HEK293 (cell line): ENCODE measurements around the gene HSCB.

Source experiments
- CTCF ChIA-PET: fragments of 350-600 bp; formaldehyde crosslinking; extraction: SDS; loops from one replicate; lab custom pipeline; 2021; ENCODE audit warnings: antibody characterized with exemption; lab: Yijun Ruan, JAX
- POLR2A ChIA-PET: fragments of 300-600 bp; formaldehyde crosslinking; extraction: SDS; loops from one replicate; lab custom pipeline; 2020; ENCODE audit warnings: antibody characterized with exemption, inconsistent platforms; lab: Yijun Ruan, JAX
- H3K27ac ChIP-seq: fragments of 200-500 bp; sonication (Bioruptor generic); 2 replicates; pipeline ENCODE4 v1.5.1; 2014; ENCODE audit warnings: low read depth, low read length, control low read depth, inconsistent platforms; ENCODE audit errors: extremely low read depth
- H3K36me3 ChIP-seq, 2 experiments: fragments of 200-500 bp in 1 of 2; sonication (Bioruptor generic) in 1 of 2; 1 replicate in 1 of 2; 2 replicates in 1 of 2; pipeline ENCODE4 v1.5.1; 2014 to 2017; ENCODE audit warnings: inconsistent platforms in 2 of 2, low read length in 2 of 2; ENCODE audit not compliant: control insufficient read depth in 2 of 2, insufficient read depth in 1 of 2
- H3K4me1 ChIP-seq: fragments of 200-500 bp; sonication (Bioruptor generic); 2 replicates; pipeline ENCODE4 v1.5.1; 2014; ENCODE audit warnings: mild to moderate bottlenecking, low read length, inconsistent platforms; ENCODE audit not compliant: control insufficient read depth, insufficient read depth
- H3K4me3 ChIP-seq: 2 replicates; pipeline ENCODE4 v1.5.1; 2011; ENCODE audit warnings: low read depth, mild to moderate bottlenecking, control low read depth, low read length, moderate library complexity
- H3K9me3 ChIP-seq: fragments of 200-500 bp; sonication (Bioruptor generic); 2 replicates; pipeline ENCODE4 v1.5.1; 2014; ENCODE audit warnings: low read depth, low read length, inconsistent platforms; ENCODE audit not compliant: control insufficient read depth, insufficient read depth
- GLIS1 ChIP-seq: fragments of 450-650 bp; formaldehyde crosslinking; IDR thresholded peaks from 2 replicates; pipeline ENCODE4 v1.5.1; 2016; ENCODE audit warnings: missing biosample characterization, missing genetic modification characterization
- KLF10 ChIP-seq: fragments of 450-650 bp; IDR thresholded peaks from 2 replicates; pipeline ENCODE4 v1.5.1; 2018; ENCODE audit warnings: missing biosample characterization, mild to moderate bottlenecking, missing genetic modification characterization
- KLF8 ChIP-seq: fragments of 450-650 bp; formaldehyde crosslinking; IDR thresholded peaks from 2 replicates; pipeline ENCODE4 v1.5.1; 2016; ENCODE audit warnings: missing biosample characterization, missing genetic modification characterization
- SCRT1 ChIP-seq: fragments of 450-650 bp; formaldehyde crosslinking; IDR thresholded peaks from 2 replicates; pipeline ENCODE4 v1.5.1; 2016; ENCODE audit warnings: missing biosample characterization, missing genetic modification characterization, borderline replicate concordance
- SCRT2 ChIP-seq: fragments of 450-650 bp; formaldehyde crosslinking; IDR thresholded peaks from 2 replicates; pipeline ENCODE4 v1.5.1; 2016; ENCODE audit warnings: missing biosample characterization, missing genetic modification characterization
- SP3 ChIP-seq: fragments of 450-650 bp; formaldehyde crosslinking; IDR thresholded peaks from 2 replicates; pipeline ENCODE4 v1.5.1; 2016; ENCODE audit warnings: missing biosample characterization, missing genetic modification characterization
- SP7 ChIP-seq: fragments of 450-650 bp; formaldehyde crosslinking; IDR thresholded peaks from 2 replicates; pipeline ENCODE4 v1.5.1; 2016; ENCODE audit warnings: missing biosample characterization, missing genetic modification characterization
- ZFP41 ChIP-seq: fragments of 450-650 bp; formaldehyde crosslinking; IDR thresholded peaks from 2 replicates; pipeline ENCODE4 v1.5.1; 2016; ENCODE audit warnings: missing biosample characterization, missing genetic modification characterization, borderline replicate concordance
- ZNF10 ChIP-seq: fragments of 450-650 bp; formaldehyde crosslinking; IDR thresholded peaks from 2 replicates; pipeline ENCODE4 v1.5.1; 2017; ENCODE audit warnings: missing biosample characterization, missing genetic modification characterization
- ZNF121 ChIP-seq: fragments of 450-650 bp; formaldehyde crosslinking; IDR thresholded peaks from 2 replicates; pipeline ENCODE4 v1.5.1; 2016; ENCODE audit warnings: missing biosample characterization, missing genetic modification characterization
- ZNF175 ChIP-seq: fragments of 450-650 bp; formaldehyde crosslinking; IDR thresholded peaks from 2 replicates; pipeline ENCODE4 v1.5.1; 2016; ENCODE audit warnings: missing biosample characterization, missing genetic modification characterization
- ZNF184 ChIP-seq: fragments of 450-650 bp; IDR thresholded peaks from 2 replicates; pipeline ENCODE4 v1.5.1; 2018; ENCODE audit warnings: missing biosample characterization, mild to moderate bottlenecking, missing genetic modification characterization
- ZNF23 ChIP-seq: fragments of 450-650 bp; formaldehyde crosslinking; IDR thresholded peaks from 2 replicates; pipeline ENCODE4 v1.5.1; 2016; ENCODE audit warnings: missing biosample characterization, missing genetic modification characterization, borderline replicate concordance
- ZNF354C ChIP-seq: fragments of 450-650 bp; formaldehyde crosslinking; IDR thresholded peaks from 2 replicates; pipeline ENCODE4 v1.5.1; 2016; ENCODE audit warnings: missing biosample characterization, missing genetic modification characterization, low read depth, borderline replicate concordance
- ZNF37A ChIP-seq: fragments of 450-650 bp; IDR thresholded peaks from 2 replicates; pipeline ENCODE4 v1.5.1; 2018; ENCODE audit warnings: missing biosample characterization, missing genetic modification characterization
- ZNF549 ChIP-seq: fragments of 450-650 bp; IDR thresholded peaks from 2 replicates; pipeline ENCODE4 v1.5.1; 2018; ENCODE audit warnings: missing biosample characterization, missing genetic modification characterization, mild to moderate bottlenecking, inconsistent platforms, moderate library complexity
- ZNF571 ChIP-seq: fragments of 450-650 bp; formaldehyde crosslinking; IDR thresholded peaks from 2 replicates; pipeline ENCODE4 v1.5.0; 2017; ENCODE audit warnings: missing biosample characterization, missing genetic modification characterization
- ZNF629 ChIP-seq: fragments of 450-650 bp; formaldehyde crosslinking; IDR thresholded peaks from 2 replicates; pipeline ENCODE4 v1.5.1; 2017; ENCODE audit warnings: missing biosample characterization, missing genetic modification characterization
- ZNF664 ChIP-seq: fragments of 450-650 bp; formaldehyde crosslinking; IDR thresholded peaks from 2 replicates; pipeline ENCODE4 v1.5.1; 2016; ENCODE audit warnings: missing biosample characterization, missing genetic modification characterization
- ZNF701 ChIP-seq: fragments of 450-650 bp; formaldehyde crosslinking; IDR thresholded peaks from 2 replicates; pipeline ENCODE4 v1.5.1; 2016; ENCODE audit warnings: missing biosample characterization, missing genetic modification characterization
- ZNF792 ChIP-seq: fragments of 450-650 bp; formaldehyde crosslinking; IDR thresholded peaks from 2 replicates; pipeline ENCODE4 v1.5.1; 2016; ENCODE audit warnings: missing biosample characterization, missing genetic modification characterization
- TF ChIP-seq, protein P1 (sequence below): fragments of 450-650 bp; formaldehyde crosslinking; IDR thresholded peaks from 2 replicates; pipeline ENCODE4 v1.5.1; 2017; ENCODE audit warnings: missing biosample characterization, missing genetic modification characterization
- TF ChIP-seq, protein P2 (sequence below): fragments of 450-650 bp; formaldehyde crosslinking; IDR thresholded peaks from 2 replicates; pipeline ENCODE4 v1.5.1; 2016; ENCODE audit warnings: missing biosample characterization, missing genetic modification characterization, borderline replicate concordance
- TF ChIP-seq, protein P3 (sequence below): fragments of 450-650 bp; formaldehyde crosslinking; IDR thresholded peaks from 2 replicates; pipeline ENCODE4 v1.5.1; 2016; ENCODE audit warnings: missing biosample characterization, missing genetic modification characterization

Gene HSCB

DNA sequence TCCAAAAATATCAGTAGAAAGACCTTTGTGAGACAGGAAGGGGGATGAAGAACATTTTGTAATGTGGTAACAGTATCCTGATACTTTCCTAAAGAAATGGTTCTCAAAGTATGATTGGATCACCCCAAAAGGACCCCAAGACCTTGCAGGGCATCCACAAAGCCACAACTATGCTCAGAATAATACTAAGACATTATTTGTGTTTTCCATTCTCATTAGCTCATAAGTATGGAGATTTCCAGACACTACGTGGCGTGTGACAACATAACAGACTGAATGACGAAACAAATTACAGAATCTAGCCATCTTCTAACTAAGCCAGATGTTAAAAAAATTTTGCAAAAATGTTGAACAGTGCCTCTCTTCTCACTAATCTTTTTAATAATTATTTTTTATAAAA, 25.2 kb upstream of the HSCB start (continued):
- no peak for TF ChIP-seq GLIS1
- TF ChIP-seq SP7 (tag by site-specific recombination) = no peak
- TF ChIP-seq SP3 (tag by site-specific recombination) = no peak
- no peak for TF ChIP-seq ZNF354C
- TF ChIP-seq, protein P1, sequence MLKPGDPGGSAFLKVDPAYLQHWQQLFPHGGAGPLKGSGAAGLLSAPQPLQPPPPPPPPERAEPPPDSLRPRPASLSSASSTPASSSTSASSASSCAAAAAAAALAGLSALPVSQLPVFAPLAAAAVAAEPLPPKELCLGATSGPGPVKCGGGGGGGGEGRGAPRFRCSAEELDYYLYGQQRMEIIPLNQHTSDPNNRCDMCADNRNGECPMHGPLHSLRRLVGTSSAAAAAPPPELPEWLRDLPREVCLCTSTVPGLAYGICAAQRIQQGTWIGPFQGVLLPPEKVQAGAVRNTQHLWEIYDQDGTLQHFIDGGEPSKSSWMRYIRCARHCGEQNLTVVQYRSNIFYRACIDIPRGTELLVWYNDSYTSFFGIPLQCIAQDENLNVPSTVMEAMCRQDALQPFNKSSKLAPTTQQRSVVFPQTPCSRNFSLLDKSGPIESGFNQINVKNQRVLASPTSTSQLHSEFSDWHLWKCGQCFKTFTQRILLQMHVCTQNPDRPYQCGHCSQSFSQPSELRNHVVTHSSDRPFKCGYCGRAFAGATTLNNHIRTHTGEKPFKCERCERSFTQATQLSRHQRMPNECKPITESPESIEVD = no peak

DNA sequence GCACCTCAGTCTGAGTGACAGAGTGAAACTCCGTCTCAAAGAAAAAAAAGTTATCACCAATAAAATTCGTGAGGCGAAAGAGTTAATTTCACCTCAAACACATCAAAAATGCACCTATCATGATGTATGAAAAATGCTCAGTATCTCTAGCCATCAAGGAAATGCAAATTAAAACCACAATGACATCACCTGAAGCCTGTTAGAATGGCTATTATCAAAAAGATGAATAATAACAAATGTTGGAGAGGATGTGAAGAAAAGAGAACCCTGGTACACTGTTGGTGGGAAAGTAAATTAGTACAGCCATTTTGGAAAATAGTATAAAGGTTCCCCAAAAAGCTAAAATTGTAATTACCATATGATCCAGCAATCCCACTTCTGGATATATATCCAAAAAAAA, 23.8 kb upstream of the HSCB start:
- POLR2A ChIA-PET = no interaction called here
- no peak for TF ChIP-seq ZNF629 (tag by site-specific recombination)
- peak; percentile 98 for TF ChIP-seq ZNF184
- CTCF ChIA-PET = no interaction called here

DNA sequence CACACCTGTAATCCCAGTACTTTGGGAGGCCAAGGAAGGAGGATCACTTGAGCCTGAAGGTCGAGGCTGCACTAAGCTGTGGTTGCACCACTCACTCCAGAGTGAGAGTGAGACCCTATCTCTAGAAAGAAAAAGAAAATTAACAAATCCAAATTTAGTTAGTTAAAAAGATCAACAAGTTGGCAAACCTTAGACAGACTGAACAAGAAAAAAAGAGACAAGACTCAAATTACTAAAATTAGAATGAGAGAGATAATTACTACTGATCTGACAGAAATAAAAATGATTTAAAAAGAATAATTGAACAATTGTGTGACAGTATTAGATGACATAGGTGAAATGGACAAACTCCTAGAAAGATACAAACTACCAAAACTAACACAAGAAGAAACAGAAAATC, 13.8 kb upstream of the HSCB start:
- H3K27ac ChIP-seq = no peak overlapping the region
- H3K9me3 ChIP-seq = no peaks in the 10 kb centered on the region
- no peak for TF ChIP-seq ZNF701
- no peak for TF ChIP-seq ZNF10 (tag by site-specific recombination)
- TF ChIP-seq SCRT1 (tag by site-specific recombination) = peak; percentile 80; the same call in 1 of the 2 replicates
- no peak for TF ChIP-seq ZNF121 (tag by site-specific recombination)
- TF ChIP-seq SCRT2 (tag by site-specific recombination) = peak; percentile 66; the same call in 1 of the 2 replicates
- no peak for TF ChIP-seq ZNF664 (tag by site-specific recombination)
- no peak for TF ChIP-seq KLF8 (tag by site-specific recombination)
- H3K36me3 ChIP-seq = peaks cover 58 to 68% of the 10 kb centered on the region in 2 experiments
- ChIA-PET CTCF (no interaction called here), POLR2A (interaction anchor here (0.5 to 0.7 kb wide), 2 partner anchors 13 to 49 kb away, joined by 3 to 4 read pairs; no protein-coding TSS in a partner anchor)
- no peak overlapping the region for H3K4me3 ChIP-seq
- H3K4me1 ChIP-seq = no peaks in the 10 kb centered on the region

More for the DNA sequence above, 23.8 kb upstream of the HSCB start:
- Histone ChIP-seq H3K4me3 (no peak overlapping the region), H3K27ac (no peak overlapping the region), H3K36me3 (peaks cover 45 to 47% of the 10 kb centered on the region in 2 experiments), H3K4me1 (no peaks in the 10 kb centered on the region), H3K9me3 (no peaks in the 10 kb centered on the region)

DNA sequence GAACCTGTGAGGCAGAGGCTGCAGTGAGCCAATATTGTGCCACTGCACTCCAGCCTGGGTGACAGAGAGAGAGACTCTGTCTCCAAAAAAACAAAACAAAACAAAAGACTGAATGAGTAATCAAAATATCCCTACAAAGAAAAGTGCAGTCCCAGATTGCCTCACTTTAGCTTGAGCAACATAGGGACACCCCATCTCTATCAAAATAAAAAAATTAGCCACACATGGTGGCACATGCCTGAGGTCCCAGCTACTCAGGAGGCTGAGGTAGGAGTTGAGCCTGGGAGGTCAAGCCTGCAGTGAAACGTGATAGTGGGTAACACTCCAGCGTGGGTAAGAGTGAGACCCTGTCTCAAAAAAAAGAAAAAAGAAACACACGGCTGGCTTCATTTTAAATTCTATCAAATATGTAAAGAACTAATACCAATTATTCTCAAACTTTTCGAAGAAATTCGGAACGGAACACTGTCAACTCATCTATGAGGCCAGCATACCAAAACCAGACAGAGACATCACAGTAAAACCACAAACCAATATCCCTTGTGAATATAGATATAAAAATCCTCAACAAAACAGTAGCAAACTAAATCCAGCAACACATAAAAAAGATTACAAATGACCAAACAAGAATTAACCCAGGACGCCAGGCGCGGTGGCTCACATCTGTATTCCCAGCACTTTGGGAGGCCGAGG, 13.1 kb upstream of the HSCB start:
- no peak overlapping the region for H3K27ac ChIP-seq
- peaks cover 60 to 65% of the 10 kb centered on the region in 2 experiments for H3K36me3 ChIP-seq
- CTCF ChIA-PET = no interaction called here
- no peak overlapping the region for H3K4me3 ChIP-seq
- no peak for TF ChIP-seq ZNF549 (tag by site-specific recombination)
- TF ChIP-seq ZNF175 (tag by site-specific recombination) = no peak
- TF ChIP-seq, protein P2, sequence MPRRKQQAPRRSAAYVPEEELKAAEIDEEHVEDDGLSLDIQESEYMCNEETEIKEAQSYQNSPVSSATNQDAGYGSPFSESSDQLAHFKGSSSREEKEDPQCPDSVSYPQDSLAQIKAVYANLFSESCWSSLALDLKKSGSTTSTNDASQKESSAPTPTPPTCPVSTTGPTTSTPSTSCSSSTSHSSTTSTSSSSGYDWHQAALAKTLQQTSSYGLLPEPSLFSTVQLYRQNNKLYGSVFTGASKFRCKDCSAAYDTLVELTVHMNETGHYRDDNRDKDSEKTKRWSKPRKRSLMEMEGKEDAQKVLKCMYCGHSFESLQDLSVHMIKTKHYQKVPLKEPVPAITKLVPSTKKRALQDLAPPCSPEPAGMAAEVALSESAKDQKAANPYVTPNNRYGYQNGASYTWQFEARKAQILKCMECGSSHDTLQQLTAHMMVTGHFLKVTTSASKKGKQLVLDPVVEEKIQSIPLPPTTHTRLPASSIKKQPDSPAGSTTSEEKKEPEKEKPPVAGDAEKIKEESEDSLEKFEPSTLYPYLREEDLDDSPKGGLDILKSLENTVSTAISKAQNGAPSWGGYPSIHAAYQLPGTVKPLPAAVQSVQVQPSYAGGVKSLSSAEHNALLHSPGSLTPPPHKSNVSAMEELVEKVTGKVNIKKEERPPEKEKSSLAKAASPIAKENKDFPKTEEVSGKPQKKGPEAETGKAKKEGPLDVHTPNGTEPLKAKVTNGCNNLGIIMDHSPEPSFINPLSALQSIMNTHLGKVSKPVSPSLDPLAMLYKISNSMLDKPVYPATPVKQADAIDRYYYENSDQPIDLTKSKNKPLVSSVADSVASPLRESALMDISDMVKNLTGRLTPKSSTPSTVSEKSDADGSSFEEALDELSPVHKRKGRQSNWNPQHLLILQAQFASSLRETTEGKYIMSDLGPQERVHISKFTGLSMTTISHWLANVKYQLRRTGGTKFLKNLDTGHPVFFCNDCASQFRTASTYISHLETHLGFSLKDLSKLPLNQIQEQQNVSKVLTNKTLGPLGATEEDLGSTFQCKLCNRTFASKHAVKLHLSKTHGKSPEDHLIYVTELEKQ (tag by site-specific recombination) = no peak
- TF ChIP-seq ZNF571 = no peak
- no peak for TF ChIP-seq ZNF629 (tag by site-specific recombination)
- no peak for TF ChIP-seq ZNF792 (tag by site-specific recombination)
- TF ChIP-seq ZNF37A (tag by site-specific recombination) = no peak
- no peak for TF ChIP-seq ZNF23 (tag by site-specific recombination)
- no peak for TF ChIP-seq ZFP41
- TF ChIP-seq, protein P3, sequence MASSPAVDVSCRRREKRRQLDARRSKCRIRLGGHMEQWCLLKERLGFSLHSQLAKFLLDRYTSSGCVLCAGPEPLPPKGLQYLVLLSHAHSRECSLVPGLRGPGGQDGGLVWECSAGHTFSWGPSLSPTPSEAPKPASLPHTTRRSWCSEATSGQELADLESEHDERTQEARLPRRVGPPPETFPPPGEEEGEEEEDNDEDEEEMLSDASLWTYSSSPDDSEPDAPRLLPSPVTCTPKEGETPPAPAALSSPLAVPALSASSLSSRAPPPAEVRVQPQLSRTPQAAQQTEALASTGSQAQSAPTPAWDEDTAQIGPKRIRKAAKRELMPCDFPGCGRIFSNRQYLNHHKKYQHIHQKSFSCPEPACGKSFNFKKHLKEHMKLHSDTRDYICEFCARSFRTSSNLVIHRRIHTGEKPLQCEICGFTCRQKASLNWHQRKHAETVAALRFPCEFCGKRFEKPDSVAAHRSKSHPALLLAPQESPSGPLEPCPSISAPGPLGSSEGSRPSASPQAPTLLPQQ = no peak
- TF ChIP-seq KLF10 = no peak
- H3K4me1 ChIP-seq = no peaks in the 10 kb centered on the region
- POLR2A ChIA-PET = no interaction called here
- no peaks in the 10 kb centered on the region for H3K9me3 ChIP-seq
